Endothelial cell of umbilical vein (primary cell): ENCODE measurements around the gene ARHGDIA. TPM values are rescaled to one million over a fixed set of nuclear protein-coding genes. Genes with fewer than 3 reads are reported as not detected.

Experiments
- BruUV-seq: library from RNA; stranded (reverse); fragments of 400-500 nt; replicated peaks from 2 replicates; lab custom pipeline; 2021; lab: Mats Ljungman, UMichigan
- CTCF ChIA-PET: fragments of 300-600, 350-600 bp; sonication (Branson Sonifier 250); formaldehyde crosslinking; loops from one replicate; lab custom pipeline; 2021; ENCODE audit warnings: antibody characterized with exemption, inconsistent platforms; lab: Charles Lee
- POLR2A ChIA-PET: fragments of 300-600, 350-600 bp; sonication (Branson Sonifier 250); formaldehyde crosslinking; loops from one replicate; lab custom pipeline; 2021; ENCODE audit warnings: antibody characterized with exemption, inconsistent platforms; lab: Charles Lee
- DNase-seq: peaks from one replicate; pipeline ENCODE4 v3.0.0-alpha.2; 2011; ENCODE audit warnings: low read depth, low spot score
- FAIRE-seq: peaks from 2 replicates; lab custom pipeline; 2011; peaks lifted over from hg19 to GRCh38; lab: Jason Lieb, UNC
- H2AFZ ChIP-seq: 2 replicates; pipeline ENCODE4 v1.6.0; 2012; ENCODE audit warnings: low read depth, low read length, control low read depth, inconsistent platforms
- H3K27ac ChIP-seq: 2 replicates; pipeline ENCODE4 v1.5.1; 2011; ENCODE audit warnings: low read depth, mild to moderate bottlenecking, control low read depth, low read length, moderate library complexity; ENCODE audit not compliant: insufficient read depth
- H3K27me3 ChIP-seq, 2 experiments: 2 replicates each; pipeline versions ENCODE4 v1.6.0 to v1.6.1; 2011; ENCODE audit warnings: low read length in 2 of 2, mixed read lengths in 1 of 2; ENCODE audit not compliant: control insufficient read depth in 2 of 2, insufficient read depth in 2 of 2
- H3K36me3 ChIP-seq, 2 experiments: 2 replicates in 1 of 2; 3 replicates in 1 of 2; pipeline ENCODE4 v1.5.1; 2011; ENCODE audit warnings: low read length in 2 of 2, mild to moderate bottlenecking in 1 of 2, moderate library complexity in 1 of 2; ENCODE audit not compliant: control insufficient read depth in 2 of 2, insufficient read depth in 2 of 2; ENCODE audit errors: extremely low read depth in 1 of 2
- H3K4me1 ChIP-seq: 3 replicates; pipeline ENCODE4 v1.5.1; 2011; ENCODE audit warnings: mild to moderate bottlenecking, low read length; ENCODE audit not compliant: control insufficient read depth, insufficient read depth; ENCODE audit errors: extremely low read depth
- H3K4me2 ChIP-seq: 2 replicates; pipeline ENCODE4 v1.6.1; 2011; ENCODE audit warnings: low read length, control low read depth, mixed read lengths; ENCODE audit not compliant: insufficient read depth
- H3K4me3 ChIP-seq, 3 experiments: fragments of 200-600 bp in 1 of 3; sonication (generic), shearing (Covaris generic) in 1 of 3; replicated peaks in 1 of 3; 2 replicates each; pipeline ENCODE4 v1.5.1; 2011 to 2016; ENCODE audit warnings: control low read depth in 3 of 3, low read length in 3 of 3, mild to moderate bottlenecking in 2 of 3, inconsistent platforms in 1 of 3, low read depth in 1 of 3, moderate library complexity in 1 of 3; ENCODE audit not compliant: insufficient read depth in 1 of 3
- H3K79me2 ChIP-seq: 2 replicates; pipeline ENCODE4 v1.6.0; 2012; ENCODE audit warnings: low read length, inconsistent platforms; ENCODE audit not compliant: control insufficient read depth, insufficient read depth
- H3K9ac ChIP-seq: replicated peaks from 2 replicates; pipeline ENCODE3; 2011; ENCODE audit warnings: low read length, control low read depth; ENCODE audit not compliant: insufficient read depth; ENCODE audit errors: extremely low read depth
- H3K9me1 ChIP-seq: replicated peaks from 3 replicates; pipeline ENCODE4 v1.6.0; 2011; ENCODE audit warnings: mild to moderate bottlenecking, low read length; ENCODE audit not compliant: control insufficient read depth, insufficient read depth; ENCODE audit errors: extremely low read depth
- H3K9me3 ChIP-seq: replicated peaks from 2 replicates; pipeline ENCODE4 v1.5.1; 2012; ENCODE audit warnings: low read length, inconsistent platforms; ENCODE audit not compliant: control insufficient read depth, insufficient read depth
- H4K20me1 ChIP-seq: replicated peaks from 2 replicates; pipeline ENCODE3; 2011; ENCODE audit warnings: mild to moderate bottlenecking, low read length; ENCODE audit not compliant: control insufficient read depth, insufficient read depth; ENCODE audit errors: extremely low read depth
- CTCF ChIP-seq, 2 donors: IDR thresholded peaks; 1 replicate in 1 of 2; 2 replicates in 1 of 2; pipeline ENCODE4 v1.5.1; 2011; ENCODE audit warnings: low read length in 2 of 2, mild to moderate bottlenecking in 2 of 2, moderate library complexity in 2 of 2, control low read depth in 1 of 2, inconsistent platforms in 1 of 2, low read depth in 1 of 2; ENCODE audit not compliant: insufficient read depth in 1 of 2; ENCODE audit errors: extremely low read depth in 1 of 2
- EZH2 ChIP-seq: IDR thresholded peaks from 2 replicates; pipeline ENCODE4 v1.6.1; 2012; ENCODE audit warnings: borderline replicate concordance, low read depth, mild to moderate bottlenecking, moderate library complexity, low read length, inconsistent platforms; ENCODE audit not compliant: severe bottlenecking
- FOS ChIP-seq: IDR thresholded peaks from 2 replicates; pipeline ENCODE4 v1.6.1; 2011; ENCODE audit warnings: mild to moderate bottlenecking, low read length, moderate library complexity, borderline replicate concordance; ENCODE audit not compliant: insufficient read depth
- GATA2 ChIP-seq: IDR thresholded peaks from 2 replicates; pipeline ENCODE4 v1.7.0; 2011; ENCODE audit warnings: low read depth, mild to moderate bottlenecking, moderate library complexity, mixed read lengths, low read length; ENCODE audit not compliant: insufficient read length, insufficient read depth
- JUN ChIP-seq: IDR thresholded peaks from 2 replicates; pipeline ENCODE4 v1.6.1; 2011; ENCODE audit warnings: borderline replicate concordance, low read depth; ENCODE audit not compliant: insufficient read length, insufficient read depth
- MYC ChIP-seq: IDR thresholded peaks from one replicate; pipeline ENCODE4 v1.6.1; 2011; ENCODE audit warnings: mild to moderate bottlenecking, low read depth, low read length
- POLR2A ChIP-seq: IDR thresholded peaks from 2 replicates; pipeline ENCODE4 v1.6.1; 2012; ENCODE audit warnings: low read depth, mild to moderate bottlenecking, control low read depth, low read length
- POLR2AphosphoS5 ChIP-seq: IDR thresholded peaks from 2 replicates; pipeline ENCODE4 v1.6.1; 2012; ENCODE audit warnings: low read depth, mild to moderate bottlenecking, control low read depth, low read length, moderate library complexity; ENCODE audit not compliant: insufficient read depth
- dilution Hi-C: fragments of 300-500 bp; cut with MboI; formaldehyde crosslinking; loops from one replicate; pipeline ENCODE4 v1.15.0; 2019; ENCODE audit warnings: low sequenced_read_pairs; ENCODE audit not compliant: extremely low pct_ligation_motif_present
- intact Hi-C: fragments of 100-400 bp; cut with micrococcal nuclease; formaldehyde crosslinking; loops from one replicate; pipeline ENCODE4 v1.10.0; 2022
- polyA plus RNA-seq, 4 experiments: library from polyadenylated mRNA; depleted of rRNA in 3 of 4; stranded (reverse) in 3 of 4; unstranded in 1 of 4; fragments of >200 nt; gene quantifications; 2 replicates each; pipeline versions ENCODE4 v1.2.1 to v1.2.3, GENCODE V29; 2011 to 2012; ENCODE audit warnings: missing spikeins in 1 of 4
- total RNA-seq: library from RNA; stranded (reverse); gene quantifications from 2 replicates; pipeline ENCODE4 v1.2.3, GENCODE V29; 2021
- TF ChIP-seq, protein P1 (sequence below): IDR thresholded peaks from 2 replicates; pipeline ENCODE4 v1.6.1; 2011; ENCODE audit not compliant: insufficient read depth, insufficient read length

Gene ARHGDIA
- total and polyA plus RNA-seq, 2 donors (not counting 3 experiments of a cell fraction or from before 2014, with no cell fraction given), result 358 to 645 TPM

DNA sequence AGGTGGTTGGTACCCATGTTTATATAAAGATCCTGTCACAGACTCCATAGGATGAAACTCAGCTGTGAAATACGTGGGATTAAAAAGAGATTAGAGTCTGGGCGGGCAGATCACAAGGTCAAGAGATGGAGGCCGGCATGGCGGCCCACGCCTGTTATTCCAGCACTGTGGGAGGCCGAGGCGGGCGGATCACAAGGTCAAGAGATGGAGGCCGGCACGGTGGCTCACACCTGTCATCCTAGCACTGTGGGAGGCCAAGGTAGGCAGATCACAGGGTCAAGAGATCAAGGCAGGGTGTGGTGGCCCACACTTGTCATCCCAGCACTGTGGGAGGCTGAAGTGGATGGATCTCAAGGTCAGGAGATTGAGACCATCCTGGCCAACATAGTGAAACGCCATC lies 24.3 kb upstream of the ARHGDIA start:
- Histone ChIP-seq H3K4me1 (peaks cover 3% of the 10 kb centered on the region), H3K9me1 (no peaks in the 10 kb centered on the region), H3K9me3 (no peaks in the 10 kb centered on the region), H3K27ac (no peak overlapping the region), H3K9ac (no peak overlapping the region), H2AFZ (no peak overlapping the region), H3K36me3 (peaks cover 7 to 9% of the 10 kb centered on the region in 2 experiments), H4K20me1 (no peaks in the 10 kb centered on the region), H3K4me2 (no peak overlapping the region), H3K4me3 (no peak overlapping the region), H3K79me2 (peaks cover 19% of the 10 kb centered on the region), H3K27me3 (no peaks in the 10 kb centered on the region)
- TF ChIP-seq POLR2AphosphoS5, result no peak
- TF ChIP-seq EZH2, result no peak
- TF ChIP-seq CTCF (IDR thresholded peaks at IDR 0.05; ENCODE audit: extremely low read depth in 1 of 2, insufficient read depth in 1 of 2, low read depth in 1 of 2, low read length in 2 of 2), result no peak
- no peak for TF ChIP-seq JUN
- TF ChIP-seq, protein P1, sequence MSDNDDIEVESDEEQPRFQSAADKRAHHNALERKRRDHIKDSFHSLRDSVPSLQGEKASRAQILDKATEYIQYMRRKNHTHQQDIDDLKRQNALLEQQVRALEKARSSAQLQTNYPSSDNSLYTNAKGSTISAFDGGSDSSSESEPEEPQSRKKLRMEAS, result no peak
- TF ChIP-seq GATA2, result no peak
- no peak for TF ChIP-seq FOS
- no peak for TF ChIP-seq POLR2A
- no peak for TF ChIP-seq MYC
- DNase-seq, result no peak
- ChIA-PET CTCF (no interaction called here), POLR2A (no interaction called here)
- dilution Hi-C loops, result no loop called here
- no TSS peak for BruUV-seq
- no peak for FAIRE-seq
- intact Hi-C loops, result no loop called here
